ENCODE results near the gene CCDC6. TPM values are rescaled to one million over a fixed set of nuclear protein-coding genes. Genes with fewer than 3 reads are reported as not detected.
A peak's percentile ranks its signal among the peaks of the same experiment; 100 is the strongest.
"Not testable (repeated sequence)": the region's sequence is repeated elsewhere in the genome, so short reads cannot be mapped to it uniquely, and the experiment has no call there.

CCDC6 gene
- total RNA-seq (2021), result 66.2 and 91.9 TPM in 2 replicates
- Bru-seq, nascent RNA, result percentile 91 among the genes with signal in this experiment
- BruChase-seq, experiment 1, labeled RNA remaining after a 2-hour chase, result percentile 86 among the genes with signal in this experiment
- percentile 92 among the genes with signal in this experiment for BruChase-seq, experiment 2, labeled RNA remaining after a 6-hour chase
- long read RNA-seq, full-length matches to known transcripts, result 21 of 46 reads
- long read RNA-seq, partial matches to known transcripts, result 11 of 46 reads
- long read RNA-seq, other reads (novel, unspliced or antisense), result 14 of 46 reads

DNA sequence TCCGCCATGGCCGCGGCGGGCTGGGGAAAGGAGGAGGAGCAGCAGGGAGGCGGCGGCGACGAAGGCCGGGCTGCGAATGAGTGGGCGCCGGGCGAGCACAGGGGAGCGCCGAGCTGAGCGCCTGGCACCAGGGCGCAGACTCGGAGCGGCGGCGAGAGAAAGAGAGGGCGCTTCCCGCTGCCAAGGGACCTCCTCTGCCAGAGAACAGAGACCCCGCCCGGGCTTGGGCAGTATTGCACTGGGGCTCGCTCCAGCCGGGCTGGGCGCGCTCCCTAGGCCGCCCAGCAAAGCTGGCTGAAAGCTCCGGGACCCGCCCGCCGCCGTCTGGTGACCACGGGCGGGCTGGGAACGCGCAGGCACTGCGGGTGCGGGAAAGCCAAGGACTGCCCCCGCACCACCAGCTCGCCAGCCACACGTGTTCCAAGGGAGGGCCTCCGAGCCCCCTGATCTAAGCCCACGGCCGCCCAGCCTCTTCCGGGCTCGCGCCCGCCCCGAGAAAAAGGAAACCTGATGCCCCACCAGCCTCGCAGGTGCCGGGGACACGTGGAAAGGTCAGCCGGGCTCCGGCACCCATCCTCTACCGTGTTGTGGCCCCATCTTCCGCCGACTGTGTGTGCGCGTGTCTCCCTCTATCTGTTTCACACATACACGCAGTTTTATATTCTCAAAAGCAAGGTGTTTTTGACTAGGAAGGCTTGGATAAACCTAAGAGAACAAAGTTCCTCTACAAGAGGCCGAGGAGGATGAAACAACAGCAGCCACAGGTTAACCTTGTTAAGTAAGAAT, at the start of gene CCDC6:
CCDC6 (minus strand) TSS at position 140 of the 786 bp plus-strand sequence; CDS start at position 8, 132 bp downstream.
- H3K27me3 ChIP-seq (ENCODE audit: insufficient read depth, low read depth), result no peaks in the 10 kb centered on the region
- no peaks in the 10 kb centered on the region for H3K9me3 ChIP-seq (ENCODE audit: insufficient read depth, low read depth)
- H3K27ac ChIP-seq, result peak within 1 kb of the TSS; percentile 97
- H4K20me1 ChIP-seq (ENCODE audit: insufficient read depth), result peaks cover 22% of the 10 kb centered on the region
- peak; percentile 84 to 96 for DNase-seq
- CTCF ChIA-PET, result interaction anchor here (0.6 to 3.3 kb wide), 8 partner anchors 8 to 377 kb away, joined by 3 to 15 read pairs (median 5); no protein-coding TSS in a partner anchor
- peak within 1 kb of the TSS; percentile 85 for H2AFZ ChIP-seq
- H3K4me3 ChIP-seq, result peak within 1 kb of the TSS; percentile 94
- peaks cover 52% of the 10 kb centered on the region for H3K4me1 ChIP-seq (replicated peaks; ENCODE audit: insufficient read depth)
- peak within 1 kb of the TSS; percentile 95 for H3K4me2 ChIP-seq
- H3K9me2 ChIP-seq (ENCODE audit: insufficient read depth), result no peaks in the 10 kb centered on the region
- no TSS peak for BruUV-seq (replicated peaks)
- H3F3A ChIP-seq (ENCODE audit: insufficient read depth, low read depth), result peaks cover 26% of the 10 kb centered on the region
- peaks cover 46% of the 10 kb centered on the region for H3K79me2 ChIP-seq (ENCODE audit: low read depth)
- H3K36me3 ChIP-seq (ENCODE audit: low read depth), result peaks cover 13% of the 10 kb centered on the region; the same call in 1 of the 2 replicates
- intact Hi-C loops (cut with micrococcal nuclease; ENCODE audit: unreplicated experiment), result loop anchor here (1.0 to 5.0 kb wide), 6 partner anchors 41 to 280 kb away; no protein-coding TSS in a partner anchor
- POLR2A ChIA-PET (ENCODE audit: unreplicated experiment), result interaction anchor here (0.6 kb wide), 5 partner anchors 59 to 1734 kb away, joined by 3 to 5 read pairs (median 4); no protein-coding TSS in a partner anchor
- TF ChIP-seq EZH2 (IDR thresholded peaks at IDR 0.05; ENCODE audit: low read depth), result no peak
- TF ChIP-seq, protein P1, sequence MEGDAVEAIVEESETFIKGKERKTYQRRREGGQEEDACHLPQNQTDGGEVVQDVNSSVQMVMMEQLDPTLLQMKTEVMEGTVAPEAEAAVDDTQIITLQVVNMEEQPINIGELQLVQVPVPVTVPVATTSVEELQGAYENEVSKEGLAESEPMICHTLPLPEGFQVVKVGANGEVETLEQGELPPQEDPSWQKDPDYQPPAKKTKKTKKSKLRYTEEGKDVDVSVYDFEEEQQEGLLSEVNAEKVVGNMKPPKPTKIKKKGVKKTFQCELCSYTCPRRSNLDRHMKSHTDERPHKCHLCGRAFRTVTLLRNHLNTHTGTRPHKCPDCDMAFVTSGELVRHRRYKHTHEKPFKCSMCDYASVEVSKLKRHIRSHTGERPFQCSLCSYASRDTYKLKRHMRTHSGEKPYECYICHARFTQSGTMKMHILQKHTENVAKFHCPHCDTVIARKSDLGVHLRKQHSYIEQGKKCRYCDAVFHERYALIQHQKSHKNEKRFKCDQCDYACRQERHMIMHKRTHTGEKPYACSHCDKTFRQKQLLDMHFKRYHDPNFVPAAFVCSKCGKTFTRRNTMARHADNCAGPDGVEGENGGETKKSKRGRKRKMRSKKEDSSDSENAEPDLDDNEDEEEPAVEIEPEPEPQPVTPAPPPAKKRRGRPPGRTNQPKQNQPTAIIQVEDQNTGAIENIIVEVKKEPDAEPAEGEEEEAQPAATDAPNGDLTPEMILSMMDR (conservative IDR thresholded peaks at IDR 0.05), result peak; percentile 66

DNA sequence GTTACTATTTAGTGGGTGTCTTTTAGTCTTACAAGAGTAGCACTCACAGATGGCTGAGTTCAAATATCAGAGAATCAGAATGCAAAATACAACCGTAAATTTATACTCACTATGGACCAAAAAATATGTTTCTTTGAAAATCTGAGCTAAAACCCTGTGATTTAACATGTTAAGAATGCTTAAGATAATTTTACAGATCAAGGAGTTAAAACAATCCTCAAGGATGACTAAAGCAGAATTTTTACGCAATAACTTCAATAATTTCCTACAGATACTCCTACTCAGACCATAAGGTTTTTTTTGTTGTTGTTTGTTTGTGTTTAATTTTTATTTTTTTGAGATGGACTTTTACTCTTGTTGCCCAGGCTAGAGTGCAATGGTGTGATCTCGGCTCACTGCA, 47.9 kb upstream of the CCDC6 start:
- intact Hi-C loops (cut with micrococcal nuclease; ENCODE audit: unreplicated experiment), result no loop called here
- no TSS peak for BruUV-seq (replicated peaks)
- peaks cover 4% of the 10 kb centered on the region; the same call in 1 of the 2 replicates for H3F3A ChIP-seq (ENCODE audit: insufficient read depth, low read depth)
- no peaks in the 10 kb centered on the region for H3K9me2 ChIP-seq (ENCODE audit: insufficient read depth)
- H3K9me3 ChIP-seq (ENCODE audit: insufficient read depth, low read depth), result no peaks in the 10 kb centered on the region
- peak overlapping the region; percentile 4 for H3K27ac ChIP-seq
- no peaks in the 10 kb centered on the region for H3K27me3 ChIP-seq (ENCODE audit: insufficient read depth, low read depth)
- H3K36me3 ChIP-seq (ENCODE audit: low read depth), result no peaks in the 10 kb centered on the region
- no peak for TF ChIP-seq EZH2 (IDR thresholded peaks at IDR 0.05; ENCODE audit: low read depth)
- TF ChIP-seq, protein P1 (conservative IDR thresholded peaks at IDR 0.05), result no peak
- ChIA-PET POLR2A (ENCODE audit: unreplicated experiment) (interaction anchor here (0.6 kb wide), 2 partner anchors 23 to 101 kb away, joined by 4 to 9 read pairs; no protein-coding TSS in a partner anchor), CTCF (no interaction called here)
- peak in 1 of 2 experiments; percentile 44 for DNase-seq
- no peaks in the 10 kb centered on the region for H3K79me2 ChIP-seq (ENCODE audit: low read depth)
- H3K4me1 ChIP-seq (replicated peaks; ENCODE audit: insufficient read depth), result peaks cover 22% of the 10 kb centered on the region; the same call in 1 of the 2 replicates
- no peak overlapping the region for H2AFZ ChIP-seq
- no peak overlapping the region for H3K4me3 ChIP-seq
- H4K20me1 ChIP-seq (ENCODE audit: insufficient read depth), result no peaks in the 10 kb centered on the region
- 0 out of 2 replicates have a peak overlapping the region, but pooled peaks have one; percentile 7 for H3K4me2 ChIP-seq

DNA sequence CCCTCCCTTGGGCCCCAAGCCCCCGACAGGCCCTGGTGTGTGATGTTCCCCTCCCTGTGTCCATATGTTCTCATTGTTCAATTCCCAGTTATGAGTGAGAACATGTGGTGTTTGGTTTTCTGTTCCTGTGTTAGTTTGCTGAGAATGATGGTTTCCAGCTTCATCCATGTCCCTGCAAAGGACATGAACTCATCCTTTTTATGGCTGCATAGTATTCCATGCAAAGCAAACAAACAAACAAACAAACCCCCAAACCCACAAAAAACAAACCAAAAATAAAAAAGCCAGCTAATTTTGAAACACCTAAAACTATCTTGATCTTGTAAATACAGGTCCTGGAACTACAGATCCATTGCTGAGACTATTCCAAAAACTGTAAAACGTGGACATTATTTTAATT, 47.4 kb upstream of the CCDC6 start:
- POLR2A ChIA-PET (ENCODE audit: unreplicated experiment), result interaction anchor here (0.6 kb wide), 1 partner anchor 23 kb away, joined by 4 read pairs; no protein-coding TSS in a partner anchor
- intact Hi-C loops (cut with micrococcal nuclease; ENCODE audit: unreplicated experiment); DNase-seq; H3K9me2 ChIP-seq (ENCODE audit: insufficient read depth); H3K4me3 ChIP-seq; CTCF ChIA-PET; H3K4me2 ChIP-seq; H3F3A ChIP-seq (ENCODE audit: insufficient read depth, low read depth); H3K36me3 ChIP-seq (ENCODE audit: low read depth); H4K20me1 ChIP-seq (ENCODE audit: insufficient read depth); H3K79me2 ChIP-seq (ENCODE audit: low read depth); BruUV-seq (replicated peaks); H3K9me3 ChIP-seq (ENCODE audit: insufficient read depth, low read depth); H3K27me3 ChIP-seq (ENCODE audit: insufficient read depth, low read depth); H2AFZ ChIP-seq: not testable (repeated sequence)
- H3K27ac ChIP-seq, result 0 out of 2 replicates have a peak overlapping the region, but pooled peaks have one; percentile 4
- H3K4me1 ChIP-seq (replicated peaks; ENCODE audit: insufficient read depth), result peaks cover 20% of the 10 kb centered on the region; the same call in 1 of the 2 replicates
